Measurements from ENCODE around the gene PDZRN4. TPM values are rescaled to one million over a fixed set of nuclear protein-coding genes. Genes with fewer than 3 reads are reported as not detected.

The PDZRN4 gene
- total and polyA plus RNA-seq, 11 donors = 0.07 to 1.4 (median 0.12) TPM; not detected in 6

DNA sequence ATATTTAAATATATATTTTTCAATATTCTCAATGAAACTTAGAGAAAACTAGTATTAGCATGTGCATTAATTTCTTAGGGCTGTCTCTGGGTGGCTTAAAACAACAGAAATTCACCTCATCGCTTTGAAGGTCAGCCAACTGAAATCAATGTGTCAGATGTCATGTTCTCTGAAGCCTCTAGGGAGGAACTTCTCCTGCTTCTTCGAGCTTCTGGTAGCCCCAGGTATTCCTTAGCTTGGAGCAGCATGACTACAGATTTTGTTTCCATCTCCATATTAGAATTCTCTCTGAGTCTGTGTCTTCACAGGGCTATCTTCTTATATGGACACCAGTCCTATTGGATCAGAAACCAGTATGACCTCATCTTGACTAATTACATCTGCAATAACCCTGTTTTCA, 221.5 kb downstream of the PDZRN4 start:
- Histone ChIP-seq H3K4me3 (no peak overlapping the region), H3K36me3 (no peaks in the 10 kb centered on the region), H3K9me3 (peaks cover 0 to 26% (median 3%) of the 10 kb centered on the region in 12 donors), H3K27ac (no peak overlapping the region), H3K4me1 (no peaks in the 10 kb centered on the region), H3K27me3 (no peaks in the 10 kb centered on the region)
- intact Hi-C loops (cut with DNase I) = no loop called here
- WGBS, 4 donors = 75 to 81% (median 78%) methylated on average over 2 of the region's 2 CpGs
- DNase-seq (no peak), ATAC-seq (no peak)
- TF ChIP-seq POLR2A (IDR thresholded peaks at IDR 0.05) = no peak
- TF ChIP-seq, protein P1, sequence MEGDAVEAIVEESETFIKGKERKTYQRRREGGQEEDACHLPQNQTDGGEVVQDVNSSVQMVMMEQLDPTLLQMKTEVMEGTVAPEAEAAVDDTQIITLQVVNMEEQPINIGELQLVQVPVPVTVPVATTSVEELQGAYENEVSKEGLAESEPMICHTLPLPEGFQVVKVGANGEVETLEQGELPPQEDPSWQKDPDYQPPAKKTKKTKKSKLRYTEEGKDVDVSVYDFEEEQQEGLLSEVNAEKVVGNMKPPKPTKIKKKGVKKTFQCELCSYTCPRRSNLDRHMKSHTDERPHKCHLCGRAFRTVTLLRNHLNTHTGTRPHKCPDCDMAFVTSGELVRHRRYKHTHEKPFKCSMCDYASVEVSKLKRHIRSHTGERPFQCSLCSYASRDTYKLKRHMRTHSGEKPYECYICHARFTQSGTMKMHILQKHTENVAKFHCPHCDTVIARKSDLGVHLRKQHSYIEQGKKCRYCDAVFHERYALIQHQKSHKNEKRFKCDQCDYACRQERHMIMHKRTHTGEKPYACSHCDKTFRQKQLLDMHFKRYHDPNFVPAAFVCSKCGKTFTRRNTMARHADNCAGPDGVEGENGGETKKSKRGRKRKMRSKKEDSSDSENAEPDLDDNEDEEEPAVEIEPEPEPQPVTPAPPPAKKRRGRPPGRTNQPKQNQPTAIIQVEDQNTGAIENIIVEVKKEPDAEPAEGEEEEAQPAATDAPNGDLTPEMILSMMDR (IDR thresholded peaks at IDR 0.05) = no peak

DNA sequence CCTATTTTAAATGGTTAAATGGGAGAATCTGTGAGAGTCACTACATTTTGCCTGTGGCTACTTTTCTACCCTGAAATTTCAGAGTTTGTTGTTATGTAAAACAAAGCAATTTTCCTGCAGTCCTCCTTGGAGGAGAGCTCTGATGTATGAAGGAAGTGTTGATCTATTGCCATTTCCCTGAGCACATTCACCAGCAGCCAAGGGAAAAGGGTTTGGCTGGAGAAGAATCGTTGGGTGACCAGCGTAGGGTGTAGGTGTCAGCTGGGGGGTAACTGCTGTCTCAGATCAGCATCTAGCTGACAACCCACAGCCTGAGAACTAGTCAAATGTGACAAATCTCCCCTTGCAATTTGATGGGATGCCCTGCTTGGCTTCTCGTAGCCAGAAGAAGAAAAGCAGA, 230.5 kb downstream of the PDZRN4 start:
- no peaks in the 10 kb centered on the region for H3K27me3 ChIP-seq
- no peak for ATAC-seq
- DNase-seq = no peak
- H3K36me3 ChIP-seq = no peaks in the 10 kb centered on the region
- H3K9me3 ChIP-seq = peaks cover 0 to 8% (median 0%) of the 10 kb centered on the region in 12 donors
- no peak overlapping the region for H3K27ac ChIP-seq
- TF ChIP-seq, protein P1 (IDR thresholded peaks at IDR 0.05) = no peak
- no peak for TF ChIP-seq POLR2A (IDR thresholded peaks at IDR 0.05)
- intact Hi-C loops (cut with DNase I) = no loop called here
- 26 to 31% (median 30%) methylated on average over 3 of the region's 3 CpGs for WGBS, 4 donors
- no peaks in the 10 kb centered on the region for H3K4me1 ChIP-seq
- no peak overlapping the region for H3K4me3 ChIP-seq

DNA sequence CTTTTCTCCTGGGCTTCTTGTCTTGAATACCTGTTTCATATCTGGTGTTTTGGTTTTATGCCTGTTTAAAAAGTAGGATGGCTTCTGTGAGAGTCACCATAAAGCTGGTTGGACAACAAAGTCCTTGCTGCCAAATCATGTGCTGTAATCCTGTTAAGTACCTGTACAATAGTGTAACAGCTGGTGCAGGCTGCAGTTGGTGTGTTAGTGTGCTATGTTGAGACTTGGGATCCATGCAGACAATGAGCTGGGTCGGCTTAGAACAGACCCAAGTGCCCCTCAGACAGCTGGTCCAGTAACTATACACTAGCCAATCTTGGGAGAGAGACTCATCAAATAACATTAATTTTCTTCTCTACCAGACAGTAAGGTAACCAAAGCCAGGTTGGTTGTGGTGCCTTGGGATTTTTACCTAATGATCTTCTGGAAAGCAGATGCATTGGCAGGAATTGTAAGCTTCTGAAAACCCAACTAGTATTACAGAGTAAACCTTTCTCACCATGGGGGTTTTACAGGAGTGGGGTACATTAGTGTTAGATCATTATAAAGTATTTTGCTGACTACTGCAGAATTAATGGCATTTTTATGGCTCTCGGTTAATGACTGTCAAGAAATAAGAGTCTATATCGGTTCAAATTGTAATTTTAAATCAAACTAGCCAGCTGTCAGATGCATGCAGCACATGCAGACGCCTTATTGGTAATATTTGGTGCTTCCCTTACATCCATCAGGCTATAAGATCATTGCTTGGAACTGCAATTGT, 231.2 kb downstream of the PDZRN4 start:
- intact Hi-C loops (cut with DNase I) = no loop called here
- ATAC-seq = no peak
- 83 to 91% (median 88%) methylated on average over 4 of the region's 4 CpGs for WGBS, 4 donors

DNA sequence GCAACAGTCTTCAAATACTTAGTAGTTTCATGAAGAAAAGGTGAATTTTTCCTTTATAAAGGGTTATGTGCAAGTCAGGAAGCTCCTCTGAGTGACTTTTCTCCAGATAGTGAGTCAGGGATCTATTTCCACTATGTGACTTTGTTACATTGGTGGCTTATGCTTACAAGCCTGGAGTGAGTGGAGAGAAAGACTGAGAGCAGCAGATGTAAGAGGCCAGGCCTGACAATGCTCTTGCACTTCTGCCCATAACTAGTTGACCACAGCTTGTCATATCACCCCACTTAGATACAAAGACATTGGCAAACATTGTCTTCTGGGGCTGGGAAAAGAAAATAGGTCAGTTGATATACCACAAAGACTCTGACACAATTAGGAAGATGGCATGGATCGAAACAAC, 236.5 kb downstream of the PDZRN4 start:
- no peaks in the 10 kb centered on the region for H3K27me3 ChIP-seq
- no peak overlapping the region for H3K27ac ChIP-seq
- ATAC-seq = no peak
- intact Hi-C loops (cut with DNase I) = no loop called here
- WGBS, 4 donors = 93 to 96% (median 95%) methylated on average over 1 of the region's 1 CpG
- DNase-seq = no peak
- TF ChIP-seq, protein P1 (IDR thresholded peaks at IDR 0.05) = no peak
- no peaks in the 10 kb centered on the region for H3K4me1 ChIP-seq
- H3K9me3 ChIP-seq = no peaks in the 10 kb centered on the region
- H3K4me3 ChIP-seq = no peak overlapping the region
- H3K36me3 ChIP-seq = no peaks in the 10 kb centered on the region

More for the DNA sequence above, 231.2 kb downstream of the PDZRN4 start:
- Histone ChIP-seq H3K36me3 (no peaks in the 10 kb centered on the region), H3K27me3 (no peaks in the 10 kb centered on the region), H3K27ac (no peak overlapping the region), H3K4me3 (no peak overlapping the region), H3K4me1 (no peaks in the 10 kb centered on the region), H3K9me3 (peaks cover 0 to 3% (median 0%) of the 10 kb centered on the region in 12 donors)
- no peak for DNase-seq
- TF ChIP-seq POLR2A (IDR thresholded peaks at IDR 0.05) = no peak

DNA sequence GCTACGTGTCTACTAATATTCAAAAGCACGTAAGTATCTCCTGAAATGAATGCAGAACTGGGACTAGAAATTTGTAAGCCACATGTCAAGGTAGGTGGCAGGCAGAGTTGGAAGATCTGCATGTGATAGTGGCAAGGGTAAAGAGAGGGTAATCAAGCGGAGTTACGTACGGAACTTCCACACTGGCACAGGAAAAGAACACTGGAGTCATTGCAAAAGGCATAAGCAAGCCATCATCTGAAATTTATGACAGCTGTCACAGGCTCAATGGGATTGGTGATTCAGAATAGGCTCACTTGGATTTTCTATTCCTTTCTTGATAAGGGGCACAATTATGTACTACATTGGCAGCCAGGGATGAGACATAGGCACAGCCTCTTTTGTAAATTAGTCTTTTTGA, 245.3 kb downstream of the PDZRN4 start:
- TF ChIP-seq, protein P1 (IDR thresholded peaks at IDR 0.05) = no peak
- Histone ChIP-seq H3K9me3 (no peaks in the 10 kb centered on the region), H3K4me1 (no peaks in the 10 kb centered on the region), H3K27ac (no peak overlapping the region), H3K4me3 (no peak overlapping the region), H3K36me3 (no peaks in the 10 kb centered on the region), H3K27me3 (no peaks in the 10 kb centered on the region)
- intact Hi-C loops (cut with DNase I) = no loop called here
- DNase-seq (no peak), ATAC-seq (no peak)
- WGBS, 4 donors = 92 to 94% (median 93%) methylated on average over 5 of the region's 5 CpGs
